GM12878 (cell line): ENCODE measurements around the gene TVP23C. TPM values are rescaled to one million over a fixed set of nuclear protein-coding genes. Genes with fewer than 3 reads are reported as not detected.

Experiments
- ATAC-seq: fragments of 200-7000 bp; cut with Tn5 transposase; 3 replicates; pipeline ENCODE4 v1.9.1; 2020; ENCODE audit warnings: mild to moderate bottlenecking, moderate library complexity
- BruUV-seq: library from RNA; stranded (reverse); fragments of 400-500 nt; replicated peaks from 2 replicates; lab custom pipeline; 2021; lab: Mats Ljungman, UMichigan
- CTCF ChIA-PET: fragments of 300-600 bp; sonication (Branson Sonifier 250); formaldehyde crosslinking; extraction: SDS; loops from one replicate; lab custom pipeline; 2021; ENCODE audit warnings: inconsistent platforms; lab: Yijun Ruan, JAX
- POLR2A ChIA-PET: fragments of 350-600 bp; formaldehyde crosslinking; extraction: SDS; loops from one replicate; lab custom pipeline; 2021; ENCODE audit warnings: inconsistent platforms; lab: Charles Lee
- RAD21 ChIA-PET: fragments of 300-600 bp; sonication (Branson Sonifier 250); formaldehyde crosslinking; loops from one replicate; lab custom pipeline; 2023; ENCODE audit warnings: antibody characterized with exemption; ENCODE audit not compliant: unreplicated experiment; lab: Charles Lee
- SMC1A ChIA-PET: fragments of 300-600 bp; sonication (Branson Sonifier 250); formaldehyde crosslinking; loops from one replicate; lab custom pipeline; 2023; ENCODE audit not compliant: unreplicated experiment, uncharacterized antibody; lab: Charles Lee
- DNase-seq: peaks from one replicate; pipeline ENCODE4 v3.0.0-alpha.2; 2011; ENCODE audit warnings: low read depth, low spot score
- FAIRE-seq: peaks from 3 replicates; lab custom pipeline; 2011; peaks lifted over from hg19 to GRCh38; lab: Jason Lieb, UNC
- H2AFZ ChIP-seq: 2 replicates; pipeline ENCODE4 v1.6.0; 2011; ENCODE audit warnings: low read depth, low read length, control low read depth; ENCODE audit not compliant: control insufficient read depth
- H3K27ac ChIP-seq: 2 replicates; pipeline ENCODE4 v1.5.1; 2011; ENCODE audit warnings: control low read depth; ENCODE audit not compliant: control insufficient read depth, insufficient read depth
- H3K27me3 ChIP-seq, 2 experiments: replicated peaks in 1 of 2; 2 replicates each; pipeline versions ENCODE4 v1.6.0 to v1.6.1; 2011; ENCODE audit warnings: low read length in 1 of 2; ENCODE audit not compliant: control insufficient read depth in 2 of 2, insufficient read depth in 2 of 2
- H3K36me3 ChIP-seq, 2 experiments: 2 replicates each; pipeline ENCODE4 v1.5.1; 2011; ENCODE audit warnings: low read length in 1 of 2; ENCODE audit not compliant: control insufficient read depth in 2 of 2, insufficient read depth in 2 of 2
- H3K4me1 ChIP-seq: 2 replicates; pipeline ENCODE4 v1.6.1; 2011; ENCODE audit warnings: mild to moderate bottlenecking, low read length, moderate library complexity, mixed read lengths; ENCODE audit not compliant: control insufficient read depth, insufficient read depth
- H3K4me2 ChIP-seq: 2 replicates; pipeline ENCODE4 v1.6.0; 2011; ENCODE audit warnings: control low read depth; ENCODE audit not compliant: control insufficient read depth, insufficient read depth
- H3K4me3 ChIP-seq: fragments of 200-600 bp; sonication (generic); 2 replicates; pipeline ENCODE4 v1.5.1; 2016
- H3K79me2 ChIP-seq: 2 replicates; pipeline ENCODE4 v1.6.0; 2011; ENCODE audit warnings: low read length; ENCODE audit not compliant: control insufficient read depth, insufficient read depth
- H3K9ac ChIP-seq: 2 replicates; pipeline ENCODE4 v1.8.0; 2011; ENCODE audit warnings: low read length, control low read depth, mixed read lengths; ENCODE audit not compliant: control insufficient read depth, insufficient read depth
- H3K9me3 ChIP-seq: replicated peaks from 3 replicates; pipeline ENCODE4 v1.5.1; 2011; ENCODE audit warnings: mild to moderate bottlenecking, low read length; ENCODE audit not compliant: control insufficient read depth, insufficient read depth
- H4K20me1 ChIP-seq: 2 replicates; pipeline ENCODE4 v1.6.0; 2011; ENCODE audit not compliant: control insufficient read depth, insufficient read depth
- DPF2 ChIP-seq: fragments of 450-650 bp; IDR thresholded peaks from 2 replicates; pipeline ENCODE4 v1.6.1; 2017; ENCODE audit warnings: mild to moderate bottlenecking
- ETV6 ChIP-seq, 2 experiments: fragments of 450-650 bp in 1 of 2; IDR thresholded peaks in 1 of 2; conservative IDR thresholded peaks in 1 of 2; 2 replicates each; pipeline ENCODE4 v1.6.1; 2014; ENCODE audit warnings: antibody characterized with exemption in 1 of 2, borderline replicate concordance in 1 of 2, low read depth in 1 of 2, mild to moderate bottlenecking in 1 of 2, moderate library complexity in 1 of 2
- HDAC6 ChIP-seq: fragments of 200-600 bp; sonication (generic); IDR thresholded peaks from one replicate; pipeline ENCODE4 v1.8.0; 2017; ENCODE audit warnings: antibody characterized with exemption; ENCODE audit not compliant: unreplicated experiment
- HSF1 ChIP-seq: fragments of 150-350 bp; IDR thresholded peaks from 2 replicates; pipeline ENCODE4 v1.6.1; 2014; ENCODE audit warnings: mild to moderate bottlenecking, low read depth, low read length
- MTA3 ChIP-seq: IDR thresholded peaks from 2 replicates; pipeline ENCODE4 v1.6.1; 2012; ENCODE audit warnings: low read length, inconsistent platforms, borderline replicate concordance
- MYC ChIP-seq: IDR thresholded peaks from 2 replicates; pipeline ENCODE4 v1.6.1; 2011; ENCODE audit warnings: mild to moderate bottlenecking, low read length, moderate library complexity, inconsistent platforms; ENCODE audit not compliant: insufficient read depth, insufficient replicate concordance, insufficient read length, severe bottlenecking
- NR2F1 ChIP-seq: fragments of 450-650 bp; conservative IDR thresholded peaks from 2 replicates; pipeline ENCODE4 v1.6.1; 2017; ENCODE audit warnings: mild to moderate bottlenecking
- PAX5 ChIP-seq: IDR thresholded peaks from 2 replicates; pipeline ENCODE4 v1.6.1; 2011; ENCODE audit warnings: low read depth, low read length, borderline replicate concordance
- PML ChIP-seq: IDR thresholded peaks from 2 replicates; pipeline ENCODE4 v1.6.1; 2012; ENCODE audit warnings: low read length, inconsistent platforms
- POLR2AphosphoS5 ChIP-seq: IDR thresholded peaks from 2 replicates; pipeline ENCODE4 v1.6.1; 2011; ENCODE audit warnings: mild to moderate bottlenecking, low read length, inconsistent platforms
- SMAD1 ChIP-seq: fragments of 450-650 bp; IDR thresholded peaks from 2 replicates; pipeline ENCODE4 v1.6.1; 2018; ENCODE audit warnings: mild to moderate bottlenecking, low read depth; ENCODE audit not compliant: partially characterized antibody
- SMC3 ChIP-seq: IDR thresholded peaks from 2 replicates; pipeline ENCODE4 v1.6.1; 2011; ENCODE audit warnings: low read length, improper control_type of control experiment, borderline replicate concordance
- SRF ChIP-seq, 2 experiments: IDR thresholded peaks; 2 replicates each; pipeline ENCODE4 v1.6.1; 2011; ENCODE audit warnings: low read depth in 2 of 2, low read length in 2 of 2, mild to moderate bottlenecking in 1 of 2, moderate library complexity in 1 of 2
- TAF1 ChIP-seq: IDR thresholded peaks from 2 replicates; pipeline ENCODE4 v1.6.1; 2011; ENCODE audit warnings: mild to moderate bottlenecking, low read depth, low read length, borderline replicate concordance
- TARDBP ChIP-seq: IDR thresholded peaks from 2 replicates; pipeline ENCODE4 v1.6.1; 2016; ENCODE audit warnings: borderline replicate concordance
- TBL1XR1 ChIP-seq: IDR thresholded peaks from 2 replicates; pipeline ENCODE4 v1.6.1; 2012; ENCODE audit warnings: low read depth, low read length, improper control_type of control experiment
- ZBED1 ChIP-seq: IDR thresholded peaks from 2 replicates; pipeline ENCODE4 v1.6.1; 2016; ENCODE audit warnings: borderline replicate concordance
- ZNF622 ChIP-seq: fragments of 450-650 bp; IDR thresholded peaks from 2 replicates; pipeline ENCODE4 v1.6.1; 2017; ENCODE audit warnings: mild to moderate bottlenecking, inconsistent platforms
- WGBS: methylation state at CpG from one replicate; pipeline ENCODE4 v1.1.6; 2016; ENCODE audit warnings: low lambda C conversion rate; ENCODE audit not compliant: insufficient replicate concordance, insufficient coverage; ENCODE audit errors: missing lambda C conversion rate; 5-methylcytosine and 5-hydroxymethylcytosine counted together
- in situ Hi-C: fragments of 300-500 bp; cut with MboI; formaldehyde crosslinking; loops from 9 replicates; pipeline ENCODE4 v1.14.3; 2018; ENCODE audit warnings: mixed read lengths
- intact Hi-C: fragments of 100-400 bp; cut with micrococcal nuclease; formaldehyde crosslinking; loops from one replicate; pipeline ENCODE4 v1.14.2; 2022; ENCODE audit not compliant: unreplicated experiment
- polyA plus RNA-seq, 11 experiments: library from polyadenylated mRNA; depleted of rRNA in 4 of 11; unstranded in 6 of 11; stranded (reverse) in 5 of 11; fragments of >200 nt; fragmentation: Nextera tagmentation in 4 of 11; fragmentation: Illumina TruSeq in 1 of 11; extraction: Ambion mirVana in 4 of 11; extraction: Trizol in 1 of 11; gene quantifications; 1 replicate in 1 of 11; 2 replicates in 10 of 11; pipeline versions ENCODE4 v1.2.1 to v1.2.3, GENCODE V29; 2011 to 2016; ENCODE audit warnings: inconsistent platforms in 2 of 11, missing spikeins in 2 of 11, low read depth in 1 of 11
- total RNA-seq, 4 experiments: library from RNA; depleted of rRNA in 3 of 4; stranded (reverse); fragments of >200 nt in 3 of 4; fragmentation: Illumina TruSeq in 1 of 4; extraction: Trizol in 1 of 4; gene quantifications; 2 replicates each; pipeline versions ENCODE4 v1.2.1 to v1.2.3, GENCODE V29; 2013 to 2021
- TF ChIP-seq, protein P1 (sequence below): IDR thresholded peaks from 2 replicates; pipeline ENCODE4 v1.6.1; 2011; ENCODE audit warnings: low read depth, mild to moderate bottlenecking, low read length, moderate library complexity, borderline replicate concordance; ENCODE audit errors: extremely low read depth
- TF ChIP-seq, protein P2 (sequence below): fragments of 450-650 bp; formaldehyde crosslinking; IDR thresholded peaks from 2 replicates; pipeline ENCODE4 v1.4.0; 2022; ENCODE audit warnings: mild to moderate bottlenecking, moderate library complexity

TVP23C gene
- total and polyA plus RNA-seq, 10 of the 15 experiments (the other 5 are each of a cell fraction or from before 2014, with no cell fraction given) = 0.42 to 5.0 (median 2.7) TPM

DNA sequence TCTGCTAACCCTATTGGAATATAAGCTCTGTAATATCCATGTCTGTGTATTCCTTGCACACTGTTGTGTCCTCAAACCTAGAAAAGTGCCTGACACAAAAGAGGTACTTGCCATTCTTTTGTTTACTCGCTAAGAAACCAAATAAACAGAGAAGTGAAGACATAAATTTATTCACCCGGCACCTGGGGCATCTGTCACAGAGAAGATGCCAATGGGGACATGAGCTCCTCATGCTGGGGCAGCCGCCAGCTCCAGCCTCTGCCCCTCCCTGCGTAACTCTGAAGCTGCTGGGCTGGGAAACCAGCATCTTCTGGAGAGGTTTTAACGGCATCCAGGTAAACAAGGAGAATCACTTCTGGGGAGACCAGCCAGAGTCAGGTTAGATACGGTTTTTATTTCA, 80.8 kb downstream of the TVP23C start (continued):
- TF ChIP-seq, protein P1, sequence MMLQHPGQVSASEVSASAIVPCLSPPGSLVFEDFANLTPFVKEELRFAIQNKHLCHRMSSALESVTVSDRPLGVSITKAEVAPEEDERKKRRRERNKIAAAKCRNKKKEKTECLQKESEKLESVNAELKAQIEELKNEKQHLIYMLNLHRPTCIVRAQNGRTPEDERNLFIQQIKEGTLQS = no peak
- TF ChIP-seq DPF2 (no peak), MYC (no peak)

GRCh38 chr17:15481481-15481880, 81.8 kb downstream of the TVP23C start:
- Histone ChIP-seq H3K4me3 (no peak overlapping the region), H3K27me3 (no peaks in the 10 kb centered on the region), H3K27ac (no peak overlapping the region), H2AFZ (no peak overlapping the region), H3K36me3 (no peaks in the 10 kb centered on the region), H3K79me2 (no peaks in the 10 kb centered on the region), H3K4me2 (no peak overlapping the region), H3K4me1 (no peaks in the 10 kb centered on the region), H3K9me3 (no peaks in the 10 kb centered on the region), H4K20me1 (no peaks in the 10 kb centered on the region), H3K9ac (no peak overlapping the region)
- FAIRE-seq (no peak), DNase-seq (no peak), ATAC-seq (no peak)
- no peak for TF ChIP-seq TBL1XR1
- TF ChIP-seq NR2F1 = no peak
- TF ChIP-seq PML = no peak
- TF ChIP-seq HSF1 = no peak
- no peak for TF ChIP-seq PAX5
- TF ChIP-seq TAF1 = no peak
- no peak for TF ChIP-seq SMAD1
- TF ChIP-seq, protein P2, sequence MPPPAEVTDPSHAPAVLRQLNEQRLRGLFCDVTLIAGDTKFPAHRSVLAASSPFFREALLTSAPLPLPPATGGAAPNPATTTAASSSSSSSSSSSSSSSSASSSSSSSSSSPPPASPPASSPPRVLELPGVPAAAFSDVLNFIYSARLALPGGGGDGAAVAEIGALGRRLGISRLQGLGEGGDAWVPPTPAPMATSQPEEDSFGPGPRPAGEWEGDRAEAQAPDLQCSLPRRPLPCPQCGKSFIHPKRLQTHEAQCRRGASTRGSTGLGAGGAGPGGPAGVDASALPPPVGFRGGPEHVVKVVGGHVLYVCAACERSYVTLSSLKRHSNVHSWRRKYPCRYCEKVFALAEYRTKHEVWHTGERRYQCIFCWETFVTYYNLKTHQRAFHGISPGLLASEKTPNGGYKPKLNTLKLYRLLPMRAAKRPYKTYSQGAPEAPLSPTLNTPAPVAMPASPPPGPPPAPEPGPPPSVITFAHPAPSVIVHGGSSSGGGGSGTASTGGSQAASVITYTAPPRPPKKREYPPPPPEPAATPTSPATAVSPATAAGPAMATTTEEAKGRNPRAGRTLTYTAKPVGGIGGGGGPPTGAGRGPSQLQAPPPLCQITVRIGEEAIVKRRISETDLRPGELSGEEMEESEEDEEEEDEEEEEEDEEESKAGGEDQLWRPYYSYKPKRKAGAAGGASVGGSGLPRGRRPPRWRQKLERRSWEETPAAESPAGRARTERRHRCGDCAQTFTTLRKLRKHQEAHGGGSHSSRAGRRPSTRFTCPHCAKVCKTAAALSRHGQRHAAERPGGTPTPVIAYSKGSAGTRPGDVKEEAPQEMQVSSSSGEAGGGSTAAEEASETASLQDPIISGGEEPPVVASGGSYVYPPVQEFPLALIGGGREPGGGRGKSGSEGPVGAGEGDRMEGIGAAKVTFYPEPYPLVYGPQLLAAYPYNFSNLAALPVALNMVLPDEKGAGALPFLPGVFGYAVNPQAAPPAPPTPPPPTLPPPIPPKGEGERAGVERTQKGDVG = no peak
- TF ChIP-seq ZBED1 = no peak
- TF ChIP-seq SRF (IDR thresholded peaks at IDR 0.05; ENCODE audit: low read depth in 2 of 2, low read length in 2 of 2) = no peak
- no peak for TF ChIP-seq ETV6 (conservative IDR thresholded peaks at IDR 0.05 in 1 of 2, IDR thresholded peaks at IDR 0.05 in 1 of 2; ENCODE audit: borderline replicate concordance in 1 of 2, low read depth in 1 of 2)
- TF ChIP-seq ZNF622 = no peak
- no peak for TF ChIP-seq SMC3
- TF ChIP-seq POLR2AphosphoS5 = no peak
- no peak for TF ChIP-seq HDAC6
- no peak for TF ChIP-seq TARDBP
- TF ChIP-seq MTA3 = no peak
- SMC1A ChIA-PET = no interaction called here
- no TSS peak for BruUV-seq
- POLR2A ChIA-PET = no interaction called here
- 77% methylated on average over 6 of the region's 6 CpGs for WGBS
- RAD21 ChIA-PET = interaction anchor here (1.6 kb wide), 1 partner anchor 223 kb away, joined by 3 read pairs; no protein-coding TSS in a partner anchor
- intact Hi-C loops = no loop called here
- CTCF ChIA-PET = no interaction called here
- in situ Hi-C loops = no loop called here
